Esophagus muscularis mucosa (tissue), 4 donors: ENCODE data around the gene TRIM28.

Experiments
- CTCF ChIP-seq, 3 experiments: fragments of 200-600 bp in 2 of 3; fragments of 450-650 bp in 1 of 3; sonication (generic) in 2 of 3; IDR thresholded peaks; one replicate each; pipeline ENCODE4 v1.5.1; 2017 to 2019; ENCODE audit warnings: antibody characterized with exemption in 3 of 3, mild to moderate bottlenecking in 2 of 3, moderate library complexity in 1 of 3
- EP300 ChIP-seq: sonication (generic); formaldehyde crosslinking; IDR thresholded peaks from one replicate; pipeline ENCODE4 v1.6.1; 2017; ENCODE audit warnings: antibody characterized with exemption
- POLR2A ChIP-seq: fragments of 450-650 bp; IDR thresholded peaks from one replicate; pipeline ENCODE4 v1.6.1; 2017; ENCODE audit warnings: antibody characterized with exemption, moderate library complexity, mild to moderate bottlenecking, low read depth
- POLR2AphosphoS5 ChIP-seq, 2 donors: sonication (generic); formaldehyde crosslinking; IDR thresholded peaks; one replicate each; pipeline ENCODE4 v1.6.1; 2017; ENCODE audit warnings: antibody characterized with exemption in 2 of 2

- TF ChIP-seq CTCF (IDR thresholded peaks at IDR 0.05) (no peak), POLR2AphosphoS5 (IDR thresholded peaks at IDR 0.05) (no peak), POLR2A (no peak), EP300 (no peak)
Observed at GRCh38 chr19:58500242-58500641, 43.6 kb upstream of the TRIM28 start.
